Esophagus mucosa (tissue), 1 donor: ENCODE results near the gene PNMT. TPM values are rescaled to one million over a fixed set of nuclear protein-coding genes. Genes with fewer than 3 reads are reported as not detected.

ENCODE experiments used
- ATAC-seq: fragments of 200-7000 bp; cut with Tn5 transposase; one replicate; pipeline ENCODE4 v1.9.1; 2020
- total RNA-seq: library from RNA; stranded (reverse); gene quantifications from one replicate; pipeline ENCODE4 v1.2.4, GENCODE V29; 2023
- donor health status: DM: yes; HTN: yes; CAD: no.

The PNMT gene
- total RNA-seq, 1 donor from 2014 or later, result 1.1 TPM

- ATAC-seq, result peak; percentile 50
Measured at GRCh38 chr17:39653662-39654331, 14.5 kb upstream of the PNMT start.

GRCh38 chr17:39655105-39655504 lies 13.1 kb upstream of the PNMT start:
- ATAC-seq, result no peak

GRCh38 chr17:39658346-39658745 lies 9.9 kb upstream of the PNMT start:
- ATAC-seq, result no peak

GRCh38 chr17:39658760-39659159 lies 9.5 kb upstream of the PNMT start:
- no peak for ATAC-seq

- ATAC-seq, result no peak
Measured at GRCh38 chr17:39659279-39660010, 8.8 kb upstream of the PNMT start.

- ATAC-seq, result no peak
Measured at GRCh38 chr17:39660011-39660360, 8.3 kb upstream of the PNMT start.

- ATAC-seq, result no peak
Measured at GRCh38 chr17:39660397-39661385, 7.6 kb upstream of the PNMT start.

GRCh38 chr17:39661744-39662541 lies 6.3 kb upstream of the PNMT start:
- no peak for ATAC-seq

GRCh38 chr17:39662551-39663339 lies 5.5 kb upstream of the PNMT start:
- ATAC-seq, result no peak

GRCh38 chr17:39663340-39663687 lies 4.9 kb upstream of the PNMT start:
- no peak for ATAC-seq

GRCh38 chr17:39663688-39664580 lies 4.3 kb upstream of the PNMT start:
- no peak for ATAC-seq

GRCh38 chr17:39664581-39665561 lies 3.4 kb upstream of the PNMT start, which contains the start of gene TCAP:
Gene TCAP (plus strand): TSS chr17:39665349. CDS start chr17:39665360, 11 bp downstream.
- no peak for ATAC-seq

GRCh38 chr17:39665642-39666224 lies 2.5 kb upstream of the PNMT start:
- peak; percentile 19 for ATAC-seq

- no peak for ATAC-seq
Measured at GRCh38 chr17:39666231-39666600, 2.0 kb upstream of the PNMT start.

- no peak for ATAC-seq
Measured at GRCh38 chr17:39666601-39667261, 1.5 kb upstream of the PNMT start.

- no peak for ATAC-seq
Measured at GRCh38 chr17:39667262-39667944, 850 bp upstream of the PNMT start.

GRCh38 chr17:39669897-39670735 lies 1.9 kb downstream of the PNMT start:
- ATAC-seq, result no peak
